NT2/D1 (cell line): ENCODE results near the gene PAXX.

Experiments used
- DNase-seq: peaks from one replicate; pipeline ENCODE4 v3.0.0-alpha.2; 2011; ENCODE audit warnings: low read depth, low spot score
- H3K27me3 ChIP-seq: 2 replicates; pipeline ENCODE4 v1.6.0; 2011; ENCODE audit warnings: mild to moderate bottlenecking; ENCODE audit not compliant: insufficient read length, insufficient read depth
- H3K36me3 ChIP-seq: 2 replicates; pipeline ENCODE4 v1.6.1; 2011; ENCODE audit warnings: mild to moderate bottlenecking, low read length, mixed read lengths; ENCODE audit not compliant: insufficient read depth, insufficient read length
- H3K4me1 ChIP-seq: 2 replicates; pipeline ENCODE4 v1.5.1; 2011; ENCODE audit not compliant: insufficient read depth, insufficient read length
- H3K4me3 ChIP-seq: 2 replicates; pipeline ENCODE4 v1.5.1; 2011; ENCODE audit warnings: low read depth; ENCODE audit not compliant: insufficient read length
- H3K9ac ChIP-seq: 2 replicates; pipeline ENCODE4 v1.6.0; 2011; ENCODE audit warnings: low read depth; ENCODE audit not compliant: insufficient read length
- H3K9me3 ChIP-seq: 2 replicates; pipeline ENCODE4 v1.5.1; 2011; ENCODE audit warnings: mild to moderate bottlenecking, low read length; ENCODE audit not compliant: insufficient read depth
- SUZ12 ChIP-seq: IDR thresholded peaks from 2 replicates; pipeline ENCODE4 v1.6.1; 2011; ENCODE audit not compliant: insufficient read length, insufficient read depth; ENCODE audit errors: extremely low read depth
- YY1 ChIP-seq: IDR thresholded peaks from 2 replicates; pipeline ENCODE4 v1.6.1; 2011; ENCODE audit not compliant: insufficient read length, insufficient read depth
- ZNF274 ChIP-seq: IDR thresholded peaks from 2 replicates; pipeline ENCODE4 v1.6.1; 2011; ENCODE audit warnings: mild to moderate bottlenecking, low read depth, low read length

The PAXX gene

GRCh38 chr9:136955943-136956335 lies 36.3 kb upstream of the PAXX start:
- TF ChIP-seq YY1 (no peak), SUZ12 (no peak), ZNF274 (no peak)
- Histone ChIP-seq H3K4me1 (peaks cover 15% of the 10 kb centered on the region), H3K36me3 (no peaks in the 10 kb centered on the region), H3K9me3 (no peaks in the 10 kb centered on the region), H3K9ac (no peak overlapping the region), H3K27me3 (peaks cover 10% of the 10 kb centered on the region), H3K4me3 (no peak overlapping the region)
- DNase-seq, result no peak

- Histone ChIP-seq H3K9ac (no peak overlapping the region), H3K27me3 (peaks cover 10% of the 10 kb centered on the region), H3K4me3 (no peak overlapping the region), H3K4me1 (peaks cover 15% of the 10 kb centered on the region), H3K9me3 (no peaks in the 10 kb centered on the region), H3K36me3 (no peaks in the 10 kb centered on the region)
- no peak for DNase-seq
- no peak for TF ChIP-seq SUZ12
- no peak for TF ChIP-seq YY1
- TF ChIP-seq ZNF274, result no peak
Measured at GRCh38 chr9:136956604-136957003, 35.6 kb upstream of the PAXX start.

- no peak for DNase-seq
- H3K9ac ChIP-seq, result no peak overlapping the region
- H3K36me3 ChIP-seq, result no peaks in the 10 kb centered on the region
- H3K4me1 ChIP-seq, result peaks cover 13% of the 10 kb centered on the region
- peaks cover 10% of the 10 kb centered on the region for H3K27me3 ChIP-seq
- H3K4me3 ChIP-seq, result no peak overlapping the region
- no peak for TF ChIP-seq SUZ12
- TF ChIP-seq ZNF274, result no peak
- TF ChIP-seq YY1, result no peak
- no peaks in the 10 kb centered on the region for H3K9me3 ChIP-seq
Measured at GRCh38 chr9:136957461-136957860, 34.8 kb upstream of the PAXX start.

GRCh38 chr9:136957901-136958300 lies 34.3 kb upstream of the PAXX start:
- no peak for DNase-seq
- H3K9me3 ChIP-seq, result no peaks in the 10 kb centered on the region
- H3K36me3 ChIP-seq, result no peaks in the 10 kb centered on the region
- H3K4me1 ChIP-seq, result peaks cover 13% of the 10 kb centered on the region
- H3K4me3 ChIP-seq, result no peak overlapping the region
- no peak overlapping the region for H3K9ac ChIP-seq
- TF ChIP-seq SUZ12, result no peak
- no peak for TF ChIP-seq YY1
- TF ChIP-seq ZNF274, result no peak
- peaks cover 10% of the 10 kb centered on the region for H3K27me3 ChIP-seq

- Histone ChIP-seq H3K4me3 (no peak overlapping the region), H3K9ac (no peak overlapping the region), H3K9me3 (no peaks in the 10 kb centered on the region), H3K36me3 (no peaks in the 10 kb centered on the region), H3K27me3 (peaks cover 10% of the 10 kb centered on the region), H3K4me1 (peaks cover 15% of the 10 kb centered on the region)
- no peak for TF ChIP-seq SUZ12
- no peak for TF ChIP-seq ZNF274
- TF ChIP-seq YY1, result no peak
- DNase-seq, result no peak
Measured at GRCh38 chr9:136958473-136958872, 33.7 kb upstream of the PAXX start.

GRCh38 chr9:136958898-136959850 lies 33.0 kb upstream of the PAXX start:
- Histone ChIP-seq H3K9ac (peak overlapping the region; percentile 57), H3K4me1 (peaks cover 16% of the 10 kb centered on the region), H3K36me3 (no peaks in the 10 kb centered on the region), H3K27me3 (peaks cover 10% of the 10 kb centered on the region), H3K9me3 (no peaks in the 10 kb centered on the region), H3K4me3 (no peak overlapping the region)
- TF ChIP-seq YY1, result no peak
- no peak for TF ChIP-seq ZNF274
- no peak for TF ChIP-seq SUZ12
- DNase-seq, result no peak

GRCh38 chr9:136960212-136960937 lies 31.8 kb upstream of the PAXX start:
- Histone ChIP-seq H3K4me3 (no peak overlapping the region), H3K27me3 (peaks cover 9% of the 10 kb centered on the region), H3K36me3 (no peaks in the 10 kb centered on the region), H3K9me3 (no peaks in the 10 kb centered on the region), H3K4me1 (peaks cover 22% of the 10 kb centered on the region), H3K9ac (peak overlapping the region; percentile 5)
- no peak for TF ChIP-seq YY1
- TF ChIP-seq SUZ12, result no peak
- no peak for TF ChIP-seq ZNF274
- DNase-seq, result no peak
